ENCODE results near the gene MYDGF.

DNA sequence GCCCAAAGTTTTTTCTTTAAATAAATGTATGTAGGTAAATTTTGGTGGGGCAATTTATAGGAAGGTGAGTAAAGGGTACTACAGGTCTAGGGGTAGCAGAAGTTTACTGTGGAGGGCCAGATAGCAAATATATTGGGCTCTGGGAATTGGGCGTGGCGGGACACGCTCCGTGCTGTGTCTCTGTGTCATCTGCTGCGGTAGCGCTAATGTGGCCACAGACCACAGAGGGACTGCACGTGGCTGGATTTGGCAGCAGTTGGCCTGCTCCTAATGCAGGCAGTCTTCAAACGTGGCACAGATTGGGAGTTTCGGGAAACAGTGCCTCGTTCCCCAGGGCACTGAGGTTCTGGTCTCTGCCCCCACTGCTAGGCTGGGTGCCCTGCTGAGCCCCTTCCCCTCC, 16.6 kb upstream of the MYDGF start:
- TF ChIP-seq, protein P1, sequence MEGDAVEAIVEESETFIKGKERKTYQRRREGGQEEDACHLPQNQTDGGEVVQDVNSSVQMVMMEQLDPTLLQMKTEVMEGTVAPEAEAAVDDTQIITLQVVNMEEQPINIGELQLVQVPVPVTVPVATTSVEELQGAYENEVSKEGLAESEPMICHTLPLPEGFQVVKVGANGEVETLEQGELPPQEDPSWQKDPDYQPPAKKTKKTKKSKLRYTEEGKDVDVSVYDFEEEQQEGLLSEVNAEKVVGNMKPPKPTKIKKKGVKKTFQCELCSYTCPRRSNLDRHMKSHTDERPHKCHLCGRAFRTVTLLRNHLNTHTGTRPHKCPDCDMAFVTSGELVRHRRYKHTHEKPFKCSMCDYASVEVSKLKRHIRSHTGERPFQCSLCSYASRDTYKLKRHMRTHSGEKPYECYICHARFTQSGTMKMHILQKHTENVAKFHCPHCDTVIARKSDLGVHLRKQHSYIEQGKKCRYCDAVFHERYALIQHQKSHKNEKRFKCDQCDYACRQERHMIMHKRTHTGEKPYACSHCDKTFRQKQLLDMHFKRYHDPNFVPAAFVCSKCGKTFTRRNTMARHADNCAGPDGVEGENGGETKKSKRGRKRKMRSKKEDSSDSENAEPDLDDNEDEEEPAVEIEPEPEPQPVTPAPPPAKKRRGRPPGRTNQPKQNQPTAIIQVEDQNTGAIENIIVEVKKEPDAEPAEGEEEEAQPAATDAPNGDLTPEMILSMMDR (IDR thresholded peaks at IDR 0.05) = no peak
- TF ChIP-seq ZFX (IDR thresholded peaks at IDR 0.05; ENCODE audit: borderline replicate concordance) = no peak

All from 22Rv1 (cell line).